AG04449 (cell line): ENCODE measurements around the gene INPP5E.

ENCODE experiments used
- CTCF ChIA-PET: fragments of 350-600 bp; formaldehyde crosslinking; extraction: SDS; loops from one replicate; lab custom pipeline; 2021; ENCODE audit warnings: antibody characterized with exemption; lab: Yijun Ruan, JAX
- POLR2A ChIA-PET: fragments of 400-600, 350-600 bp; formaldehyde crosslinking; extraction: SDS; loops from one replicate; lab custom pipeline; 2020; ENCODE audit warnings: antibody characterized with exemption, inconsistent platforms; lab: Yijun Ruan, JAX
- DNase-seq: peaks from one replicate; pipeline ENCODE4 v3.0.0-alpha.2; 2010; ENCODE audit warnings: low read depth, low spot score
- H3K4me3 ChIP-seq: 2 replicates; pipeline ENCODE4 v1.5.1; 2011; ENCODE audit warnings: low read depth, mild to moderate bottlenecking, control low read depth, low read length
- TF ChIP-seq, protein P1 (sequence below): IDR thresholded peaks from one replicate; pipeline ENCODE4 v1.5.1; 2011; ENCODE audit warnings: mild to moderate bottlenecking, moderate library complexity, low read length, control low read depth, inconsistent platforms; ENCODE audit not compliant: insufficient read depth; ENCODE audit errors: missing control alignments

The INPP5E gene

DNA sequence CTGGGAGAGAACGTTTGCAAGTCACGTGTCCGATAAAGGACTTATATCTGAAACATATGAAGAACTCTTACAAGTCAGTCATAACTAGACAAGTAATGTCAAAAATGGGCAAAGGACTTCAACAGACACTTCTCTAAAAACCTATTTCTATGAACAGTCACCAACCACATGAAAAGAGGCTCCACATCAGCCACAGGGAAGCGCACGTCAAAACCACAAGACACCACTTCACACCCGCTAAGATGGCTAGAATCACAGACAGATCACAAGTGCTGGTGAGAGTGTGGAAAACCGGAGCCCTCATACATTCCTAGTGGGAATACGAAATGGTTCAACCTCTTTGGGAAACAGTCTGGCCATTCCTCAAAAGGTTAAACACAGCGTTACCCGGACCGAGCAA, 54.6 kb downstream of the INPP5E start:
- ChIA-PET CTCF (interaction anchor here (1.1 to 2.3 kb wide), 5 partner anchors 10 to 72 kb away, joined by 4 to 12 read pairs (median 5); partner anchors contain the start of genes DNLZ and SNAPC4), POLR2A (no interaction called here)
- TF ChIP-seq, protein P1, sequence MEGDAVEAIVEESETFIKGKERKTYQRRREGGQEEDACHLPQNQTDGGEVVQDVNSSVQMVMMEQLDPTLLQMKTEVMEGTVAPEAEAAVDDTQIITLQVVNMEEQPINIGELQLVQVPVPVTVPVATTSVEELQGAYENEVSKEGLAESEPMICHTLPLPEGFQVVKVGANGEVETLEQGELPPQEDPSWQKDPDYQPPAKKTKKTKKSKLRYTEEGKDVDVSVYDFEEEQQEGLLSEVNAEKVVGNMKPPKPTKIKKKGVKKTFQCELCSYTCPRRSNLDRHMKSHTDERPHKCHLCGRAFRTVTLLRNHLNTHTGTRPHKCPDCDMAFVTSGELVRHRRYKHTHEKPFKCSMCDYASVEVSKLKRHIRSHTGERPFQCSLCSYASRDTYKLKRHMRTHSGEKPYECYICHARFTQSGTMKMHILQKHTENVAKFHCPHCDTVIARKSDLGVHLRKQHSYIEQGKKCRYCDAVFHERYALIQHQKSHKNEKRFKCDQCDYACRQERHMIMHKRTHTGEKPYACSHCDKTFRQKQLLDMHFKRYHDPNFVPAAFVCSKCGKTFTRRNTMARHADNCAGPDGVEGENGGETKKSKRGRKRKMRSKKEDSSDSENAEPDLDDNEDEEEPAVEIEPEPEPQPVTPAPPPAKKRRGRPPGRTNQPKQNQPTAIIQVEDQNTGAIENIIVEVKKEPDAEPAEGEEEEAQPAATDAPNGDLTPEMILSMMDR, result no peak
- no peak overlapping the region for H3K4me3 ChIP-seq
- DNase-seq, result no peak

DNA sequence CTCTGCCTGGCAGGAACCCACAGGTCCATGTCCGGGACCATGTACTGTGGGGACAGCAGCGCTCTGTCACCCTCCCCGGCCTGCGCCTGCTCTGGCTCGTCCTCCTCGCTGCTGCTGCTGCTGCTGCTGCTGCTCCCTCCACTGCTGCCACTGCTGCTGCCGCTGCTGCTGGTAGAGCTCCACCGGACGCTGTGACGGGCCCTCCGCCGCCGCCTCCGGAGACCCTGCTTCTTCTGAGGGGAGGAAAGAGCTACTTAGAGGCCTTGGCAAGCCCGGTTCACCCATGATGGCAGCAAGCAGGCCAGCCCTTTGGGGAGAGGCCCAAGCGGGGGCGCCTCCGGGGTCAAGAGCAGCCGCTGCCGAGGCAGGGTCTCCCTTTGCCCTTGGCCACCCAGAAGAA, 56.2 kb downstream of the INPP5E start:
- ChIA-PET CTCF (interaction anchor here (1.3 to 2.0 kb wide), 3 partner anchors 19 to 70 kb away, joined by 5 to 6 read pairs (median 5); partner anchors contain the start of gene DNLZ), POLR2A (no interaction called here)
- no peak overlapping the region for H3K4me3 ChIP-seq
- DNase-seq, result no peak
- TF ChIP-seq, protein P1, result no peak

- POLR2A ChIA-PET, result no interaction called here
- TF ChIP-seq, protein P1, result no peak
- no peak for DNase-seq
- CTCF ChIA-PET, result interaction anchor here (0.7 to 1.6 kb wide), 5 partner anchors 9 to 69 kb away, joined by 3 to 5 read pairs (median 3); no protein-coding TSS in a partner anchor
- H3K4me3 ChIP-seq, result no peak overlapping the region
Observed at GRCh38 chr9:136381966-136382513, 57.6 kb downstream of the INPP5E start.

GRCh38 chr9:136381311-136381710, 58.3 kb downstream of the INPP5E start:
- no peak for DNase-seq
- TF ChIP-seq, protein P1, result no peak
- ChIA-PET POLR2A (no interaction called here), CTCF (interaction anchor here (0.7 to 1.6 kb wide), 4 partner anchors 10 to 19 kb away, joined by 3 to 5 read pairs (median 3); no protein-coding TSS in a partner anchor)
- H3K4me3 ChIP-seq, result no peak overlapping the region

- TF ChIP-seq, protein P1, result no peak
- no peak overlapping the region for H3K4me3 ChIP-seq
- POLR2A ChIA-PET, result no interaction called here
- CTCF ChIA-PET, result interaction anchor here (1.0 to 1.6 kb wide), 2 partner anchors 13 to 17 kb away, joined by 4 to 5 read pairs; partner anchors contain the start of gene DNLZ
- DNase-seq, result no peak
Observed at GRCh38 chr9:136380381-136380780, 59.3 kb downstream of the INPP5E start.

- ChIA-PET CTCF (interaction anchor here (1.0 kb wide), 1 partner anchor 16 kb away, joined by 4 read pairs; the partner anchor contains the start of gene DNLZ), POLR2A (no interaction called here)
- no peak for DNase-seq
- H3K4me3 ChIP-seq, result no peak overlapping the region
- TF ChIP-seq, protein P1, result no peak
Observed at GRCh38 chr9:136379891-136380290, 59.8 kb downstream of the INPP5E start.
